GM12891 (cell line): Measurements from ENCODE around the gene DGKI.

Experiments used
- POLR2A ChIP-seq: IDR thresholded peaks from 2 replicates; pipeline ENCODE4 v1.6.1; 2011; ENCODE audit warnings: low read depth, low read length, control low read depth
- POLR2AphosphoS5 ChIP-seq: IDR thresholded peaks from 2 replicates; pipeline ENCODE4 v1.6.1; 2011; ENCODE audit warnings: low read depth, low read length, control low read depth
- SPI1 ChIP-seq: IDR thresholded peaks from 2 replicates; pipeline ENCODE4 v1.6.1; 2011; ENCODE audit warnings: low read depth, low read length, control low read depth

DNA sequence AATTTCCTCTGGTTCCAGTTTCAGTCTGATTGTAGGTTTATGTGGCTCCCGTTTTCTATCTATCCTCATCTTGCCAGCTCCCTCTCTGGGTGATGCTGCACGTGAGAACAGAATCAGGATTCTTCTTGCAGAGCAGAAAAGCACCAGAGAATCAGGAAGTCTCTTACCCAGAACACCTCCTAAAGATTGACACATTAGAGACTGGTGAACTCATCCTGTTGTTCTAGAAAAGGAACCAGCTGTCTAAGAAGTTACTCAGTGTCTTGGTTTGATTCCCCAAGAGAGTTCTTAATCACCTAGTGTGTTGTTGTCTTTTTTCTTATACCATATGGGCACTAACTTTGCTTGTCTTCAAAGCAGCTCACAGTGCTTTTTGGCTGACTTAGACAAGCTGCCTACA, 152.4 kb downstream of the DGKI start:
- TF ChIP-seq POLR2A: no peak
- TF ChIP-seq POLR2AphosphoS5: no peak
- 0 out of 2 replicates have a peak, but pooled peaks have one; percentile 19 for TF ChIP-seq SPI1
